RWPE1 (cell line): Measurements from ENCODE around the gene SLC25A27.
A peak's percentile ranks its signal among the peaks of the same experiment; 100 is the strongest.

ENCODE experiments used
- CTCF ChIA-PET: fragments of 350-600 bp; sonication (Branson Sonifier 250); formaldehyde crosslinking; extraction: SDS; loops from one replicate; lab custom pipeline; 2021; lab: Yijun Ruan, JAX
- POLR2A ChIA-PET: fragments of 400-600 bp; formaldehyde crosslinking; extraction: SDS; loops from one replicate; lab custom pipeline; 2020; ENCODE audit warnings: antibody characterized with exemption; ENCODE audit not compliant: low non-redundant PET; lab: Yijun Ruan, JAX
- DNase-seq: peaks from one replicate; pipeline ENCODE4 v3.0.0; 2012; ENCODE audit warnings: low spot score
- H3K27ac ChIP-seq: fragments of 450-650 bp; 2 replicates; pipeline ENCODE4 v1.5.1; 2017
- TF ChIP-seq, protein P1 (sequence below): fragments of 450-650 bp; conservative IDR thresholded peaks from 2 replicates; pipeline ENCODE4 v1.5.1; 2017; ENCODE audit warnings: low read depth, mild to moderate bottlenecking

SLC25A27 gene, protein sequence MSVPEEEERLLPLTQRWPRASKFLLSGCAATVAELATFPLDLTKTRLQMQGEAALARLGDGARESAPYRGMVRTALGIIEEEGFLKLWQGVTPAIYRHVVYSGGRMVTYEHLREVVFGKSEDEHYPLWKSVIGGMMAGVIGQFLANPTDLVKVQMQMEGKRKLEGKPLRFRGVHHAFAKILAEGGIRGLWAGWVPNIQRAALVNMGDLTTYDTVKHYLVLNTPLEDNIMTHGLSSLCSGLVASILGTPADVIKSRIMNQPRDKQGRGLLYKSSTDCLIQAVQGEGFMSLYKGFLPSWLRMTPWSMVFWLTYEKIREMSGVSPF

DNA sequence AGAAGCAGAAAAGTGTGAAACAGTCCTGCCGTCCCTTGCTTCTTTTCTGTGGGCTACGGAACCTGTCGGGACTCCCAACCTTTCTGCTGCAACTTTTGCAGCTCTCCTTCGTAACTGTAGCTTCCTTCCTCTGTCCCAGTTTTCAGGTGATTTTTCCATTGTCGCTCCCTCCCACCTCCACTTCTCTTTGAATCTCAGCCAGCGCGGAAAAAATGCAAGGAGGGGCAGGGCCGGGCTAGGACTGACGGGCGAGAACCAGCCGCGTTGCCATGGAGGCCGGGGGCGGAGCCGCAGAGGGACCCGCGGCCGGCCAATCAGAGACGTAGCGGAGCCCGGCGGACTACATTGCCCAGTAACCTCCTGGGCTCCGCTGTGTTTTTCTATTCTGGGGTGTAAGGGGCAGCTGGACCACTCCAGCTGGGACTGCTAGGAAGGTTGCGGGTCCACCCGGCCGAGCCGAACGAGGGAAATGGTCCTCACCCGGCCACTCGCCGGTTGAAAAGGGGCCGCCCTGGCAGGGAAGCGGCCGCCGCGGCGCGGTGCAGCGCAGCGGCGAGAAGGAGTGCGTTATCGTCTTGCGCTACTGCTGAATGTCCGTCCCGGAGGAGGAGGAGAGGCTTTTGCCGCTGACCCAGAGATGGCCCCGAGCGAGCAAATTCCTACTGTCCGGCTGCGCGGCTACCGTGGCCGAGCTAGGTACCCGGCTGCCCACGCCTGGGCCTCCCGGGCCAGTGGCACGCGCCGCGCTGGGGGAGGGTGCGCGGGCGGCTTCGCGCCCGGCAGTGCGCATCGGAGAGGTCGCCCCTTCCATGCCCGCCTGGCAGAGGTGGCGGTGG, at the start of gene SLC25A27, which contains the start of gene CYP39A1:
TSS of gene SLC25A27 (plus strand) at position 373 of the 836 bp plus-strand sequence. CDS start at position 591, 218 bp downstream.
TSS of gene CYP39A1 (minus strand) at position 216 of the 836 bp plus-strand sequence. CDS start 236 bp downstream, outside the sequence.
- DNase-seq, result peak; percentile 95
- ChIA-PET CTCF (interaction anchor here (0.6 to 0.7 kb wide), 2 partner anchors 39 to 444 kb away, joined by 3 read pairs; no protein-coding TSS in a partner anchor), POLR2A (no interaction called here)
- TF ChIP-seq, protein P1, sequence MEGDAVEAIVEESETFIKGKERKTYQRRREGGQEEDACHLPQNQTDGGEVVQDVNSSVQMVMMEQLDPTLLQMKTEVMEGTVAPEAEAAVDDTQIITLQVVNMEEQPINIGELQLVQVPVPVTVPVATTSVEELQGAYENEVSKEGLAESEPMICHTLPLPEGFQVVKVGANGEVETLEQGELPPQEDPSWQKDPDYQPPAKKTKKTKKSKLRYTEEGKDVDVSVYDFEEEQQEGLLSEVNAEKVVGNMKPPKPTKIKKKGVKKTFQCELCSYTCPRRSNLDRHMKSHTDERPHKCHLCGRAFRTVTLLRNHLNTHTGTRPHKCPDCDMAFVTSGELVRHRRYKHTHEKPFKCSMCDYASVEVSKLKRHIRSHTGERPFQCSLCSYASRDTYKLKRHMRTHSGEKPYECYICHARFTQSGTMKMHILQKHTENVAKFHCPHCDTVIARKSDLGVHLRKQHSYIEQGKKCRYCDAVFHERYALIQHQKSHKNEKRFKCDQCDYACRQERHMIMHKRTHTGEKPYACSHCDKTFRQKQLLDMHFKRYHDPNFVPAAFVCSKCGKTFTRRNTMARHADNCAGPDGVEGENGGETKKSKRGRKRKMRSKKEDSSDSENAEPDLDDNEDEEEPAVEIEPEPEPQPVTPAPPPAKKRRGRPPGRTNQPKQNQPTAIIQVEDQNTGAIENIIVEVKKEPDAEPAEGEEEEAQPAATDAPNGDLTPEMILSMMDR, result no peak
- peak within 1 kb of the TSS; percentile 67 for H3K27ac ChIP-seq

DNA sequence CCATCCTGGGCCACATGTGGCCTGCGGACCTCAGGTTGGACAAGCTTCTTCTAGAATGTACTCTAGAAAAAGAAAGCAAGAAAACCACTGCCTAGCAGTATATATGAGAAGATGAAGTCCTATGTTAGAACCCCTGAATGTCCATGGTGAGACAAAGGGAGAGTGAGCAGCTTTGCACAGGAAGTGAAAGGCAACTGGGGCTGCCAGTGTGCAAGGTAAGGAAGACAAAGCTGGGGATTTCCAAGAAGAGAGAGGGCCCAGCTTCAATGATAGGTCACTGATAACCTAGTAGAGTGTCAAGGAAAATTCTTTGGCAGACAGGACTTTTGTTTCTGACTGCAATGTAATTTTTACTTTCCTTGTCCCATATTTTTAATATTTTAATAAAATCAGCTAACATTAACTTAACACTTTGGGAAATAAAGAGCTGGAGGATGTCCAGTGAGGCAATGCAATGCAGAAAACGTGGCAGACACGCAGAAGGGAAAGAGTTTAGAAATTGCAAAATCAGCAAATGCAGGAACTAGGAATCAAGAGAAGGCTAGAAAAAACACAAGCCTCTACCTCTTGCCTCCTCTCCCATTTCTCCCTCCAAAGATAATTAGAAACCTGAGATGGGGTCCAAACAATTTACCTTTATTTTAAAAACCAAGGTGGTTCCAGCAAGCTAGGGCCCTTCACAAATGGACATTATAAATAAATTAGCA, 47.5 kb upstream of the SLC25A27 start:
- POLR2A ChIA-PET, result no interaction called here
- CTCF ChIA-PET, result interaction anchor here (0.6 kb wide), 2 partner anchors 38 to 316 kb away, joined by 3 read pairs; no protein-coding TSS in a partner anchor
- TF ChIP-seq, protein P1, result no peak
- no peak for DNase-seq
- H3K27ac ChIP-seq, result no peak overlapping the region

DNA sequence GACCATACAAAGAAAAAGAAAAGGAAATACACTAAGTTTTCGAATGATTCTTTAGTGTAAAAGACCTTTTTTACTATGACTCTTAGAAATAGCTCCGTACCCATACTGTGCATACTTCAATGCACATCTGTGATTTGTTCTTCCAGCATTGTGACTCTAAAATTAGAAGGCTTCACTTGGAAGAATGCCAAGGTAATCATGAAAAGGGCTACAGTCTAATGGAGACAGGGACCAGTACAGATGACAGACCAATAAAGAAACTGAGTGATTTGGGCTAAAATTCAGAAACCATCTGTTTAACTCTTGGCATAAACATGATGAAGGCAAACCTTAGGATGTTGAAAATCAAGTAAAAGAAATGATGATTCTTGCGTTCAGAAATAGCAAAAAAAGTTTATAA, 46.4 kb upstream of the SLC25A27 start:
- ChIA-PET POLR2A (no interaction called here), CTCF (no interaction called here)

DNA sequence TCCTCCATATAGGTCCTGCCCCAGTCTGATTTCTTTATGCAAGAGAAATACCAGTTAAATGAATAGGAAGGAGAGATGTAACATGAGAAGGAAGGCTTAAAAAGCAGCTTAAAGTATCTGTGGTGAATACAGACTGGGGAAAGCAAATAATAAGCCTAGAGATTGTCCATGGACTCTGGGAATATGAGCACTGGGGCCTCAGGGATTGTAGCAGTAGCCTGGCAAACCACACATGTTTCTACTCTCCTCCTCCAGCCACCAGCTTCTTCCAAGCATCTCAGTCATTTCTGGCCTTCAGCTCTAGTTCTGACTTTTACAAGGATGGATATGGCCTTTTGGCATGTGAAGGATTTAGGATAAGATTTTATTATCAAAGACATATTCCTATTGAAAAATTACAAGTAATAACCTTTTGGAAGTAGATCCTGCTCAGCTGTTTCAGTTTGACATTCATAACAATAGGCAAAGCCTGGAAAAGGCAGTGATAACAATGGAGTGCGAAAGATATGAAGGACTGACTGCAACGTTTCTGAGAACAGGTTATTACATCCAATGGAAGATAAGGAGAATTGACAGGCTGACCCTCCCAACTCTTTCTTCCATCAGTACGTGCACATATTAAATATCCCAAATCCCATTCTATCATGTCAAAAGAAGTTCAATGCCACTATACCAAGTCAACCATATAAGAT, 41.8 kb upstream of the SLC25A27 start:
- TF ChIP-seq, protein P1, result no peak
- DNase-seq, result no peak
- H3K27ac ChIP-seq, result no peak overlapping the region
- ChIA-PET POLR2A (no interaction called here), CTCF (interaction anchor here (0.6 kb wide), 2 partner anchors 70 to 802 kb away, joined by 3 to 4 read pairs; no protein-coding TSS in a partner anchor)

More for the DNA sequence above, 46.4 kb upstream of the SLC25A27 start:
- DNase-seq, result no peak
- TF ChIP-seq, protein P1, result no peak
- no peak overlapping the region for H3K27ac ChIP-seq

DNA sequence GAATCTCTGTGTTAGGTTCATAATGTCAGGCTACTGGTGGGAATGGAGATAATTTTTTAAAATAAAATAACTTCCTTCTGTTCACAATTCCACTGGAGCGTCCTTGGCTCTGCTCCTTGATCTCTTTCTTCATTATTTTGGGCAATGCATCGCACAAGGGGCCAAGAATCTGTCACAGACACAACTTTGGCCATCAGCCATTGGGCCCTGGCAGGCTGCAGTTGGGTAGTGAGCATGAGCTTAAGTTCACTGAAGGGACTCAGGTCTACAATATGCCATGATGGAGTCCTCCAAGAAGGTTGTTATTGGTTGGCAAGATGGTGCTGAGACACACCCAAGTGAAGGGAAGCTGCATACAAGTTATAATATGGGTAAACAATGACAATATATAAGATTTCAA, 40.1 kb upstream of the SLC25A27 start:
- H3K27ac ChIP-seq, result no peak overlapping the region
- no peak for DNase-seq
- TF ChIP-seq, protein P1, result no peak
- CTCF ChIA-PET, result no interaction called here
- POLR2A ChIA-PET, result no interaction called here
